Measurements from ENCODE around the gene ALDH4A1. TPM values are rescaled to one million over a fixed set of nuclear protein-coding genes. Genes with fewer than 3 reads are reported as not detected.

Gene ALDH4A1
- total RNA-seq, 1 experiment from 2014 or later = 18.1 TPM

DNA sequence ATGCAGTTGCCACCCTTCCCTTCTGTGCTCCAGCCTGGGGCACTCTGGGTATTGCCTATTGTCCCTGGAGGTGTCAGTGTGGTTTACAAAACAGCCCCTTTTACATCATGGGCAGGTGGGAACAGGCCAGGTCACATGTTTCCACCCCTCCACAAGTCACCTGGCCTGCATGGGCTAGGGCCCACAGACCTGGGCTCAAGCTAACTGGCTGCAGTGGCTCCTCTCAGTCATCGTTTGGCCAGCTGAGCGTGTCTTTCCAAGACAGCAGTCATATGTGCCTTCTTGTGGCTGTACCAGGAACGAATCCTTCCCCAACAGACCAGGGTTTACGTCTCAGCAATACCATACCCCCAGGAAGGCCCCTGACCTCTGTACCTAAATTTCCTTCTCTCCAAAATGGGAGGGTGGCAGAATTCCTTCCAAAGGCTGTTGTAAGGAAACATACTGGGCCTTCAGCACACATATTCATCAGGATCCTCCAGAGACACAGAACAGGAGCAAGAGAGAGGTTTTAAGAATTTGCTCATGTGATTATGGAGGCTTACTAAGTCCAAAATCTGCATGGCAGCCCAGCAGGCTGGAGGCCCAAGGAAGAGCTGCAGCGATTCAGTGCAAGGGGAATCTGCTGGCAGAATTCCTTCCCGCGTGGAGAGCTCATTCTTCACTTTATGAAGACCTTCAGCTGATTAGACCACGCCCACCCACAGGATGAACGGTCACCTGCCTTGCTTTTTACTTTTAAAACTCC lies 32.3 kb downstream of the ALDH4A1 start:
- no peak; the same call in 1 of the 2 replicates for ATAC-seq
- BruUV-seq (replicated peaks) = no TSS peak
- no peak for DNase-seq
- no peaks in the 10 kb centered on the region for H3F3A ChIP-seq (ENCODE audit: low read length, unreplicated experiment)
- intact Hi-C loops (cut with micrococcal nuclease) = no loop called here
- no peaks in the 10 kb centered on the region for H3K9me3 ChIP-seq (ENCODE audit: low read length)
- no peaks in the 10 kb centered on the region for H4K20me1 ChIP-seq (ENCODE audit: low read length)
- H3K9me2 ChIP-seq (replicated peaks; ENCODE audit: low read length) = no peaks in the 10 kb centered on the region
- no peaks in the 10 kb centered on the region for H3K4me1 ChIP-seq (ENCODE audit: insufficient read depth, low read length)
- CTCF ChIA-PET = interaction anchor here (0.6 kb wide), 1 partner anchor 21 kb away, joined by 3 read pairs; no protein-coding TSS in a partner anchor
- no peaks in the 10 kb centered on the region for H3K79me2 ChIP-seq (ENCODE audit: low read length)
- H3K4me2 ChIP-seq (ENCODE audit: low read length) = no peak overlapping the region
- POLR2A ChIA-PET (ENCODE audit: unreplicated experiment) = no interaction called here
- H3K4me3 ChIP-seq (ENCODE audit: low read length) = no peak overlapping the region
- TF ChIP-seq, protein P1, sequence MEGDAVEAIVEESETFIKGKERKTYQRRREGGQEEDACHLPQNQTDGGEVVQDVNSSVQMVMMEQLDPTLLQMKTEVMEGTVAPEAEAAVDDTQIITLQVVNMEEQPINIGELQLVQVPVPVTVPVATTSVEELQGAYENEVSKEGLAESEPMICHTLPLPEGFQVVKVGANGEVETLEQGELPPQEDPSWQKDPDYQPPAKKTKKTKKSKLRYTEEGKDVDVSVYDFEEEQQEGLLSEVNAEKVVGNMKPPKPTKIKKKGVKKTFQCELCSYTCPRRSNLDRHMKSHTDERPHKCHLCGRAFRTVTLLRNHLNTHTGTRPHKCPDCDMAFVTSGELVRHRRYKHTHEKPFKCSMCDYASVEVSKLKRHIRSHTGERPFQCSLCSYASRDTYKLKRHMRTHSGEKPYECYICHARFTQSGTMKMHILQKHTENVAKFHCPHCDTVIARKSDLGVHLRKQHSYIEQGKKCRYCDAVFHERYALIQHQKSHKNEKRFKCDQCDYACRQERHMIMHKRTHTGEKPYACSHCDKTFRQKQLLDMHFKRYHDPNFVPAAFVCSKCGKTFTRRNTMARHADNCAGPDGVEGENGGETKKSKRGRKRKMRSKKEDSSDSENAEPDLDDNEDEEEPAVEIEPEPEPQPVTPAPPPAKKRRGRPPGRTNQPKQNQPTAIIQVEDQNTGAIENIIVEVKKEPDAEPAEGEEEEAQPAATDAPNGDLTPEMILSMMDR (conservative IDR thresholded peaks at IDR 0.05; ENCODE audit: low read depth, low read length) = no peak
- no peak for TF ChIP-seq EZH2phosphoT487 (IDR thresholded peaks at IDR 0.05; ENCODE audit: borderline replicate concordance, low read length)
- TF ChIP-seq EZH2 (IDR thresholded peaks at IDR 0.05; ENCODE audit: low read length, unreplicated experiment) = no peak
- H3K27ac ChIP-seq (ENCODE audit: low read length) = no peak overlapping the region
- H2AFZ ChIP-seq (ENCODE audit: low read length) = no peak overlapping the region
- H3K36me3 ChIP-seq (ENCODE audit: low read depth, low read length) = no peaks in the 10 kb centered on the region
- H3K27me3 ChIP-seq (ENCODE audit: low read length) = peaks cover 19% of the 10 kb centered on the region
- no peak overlapping the region for H3K9ac ChIP-seq (ENCODE audit: low read length)

DNA sequence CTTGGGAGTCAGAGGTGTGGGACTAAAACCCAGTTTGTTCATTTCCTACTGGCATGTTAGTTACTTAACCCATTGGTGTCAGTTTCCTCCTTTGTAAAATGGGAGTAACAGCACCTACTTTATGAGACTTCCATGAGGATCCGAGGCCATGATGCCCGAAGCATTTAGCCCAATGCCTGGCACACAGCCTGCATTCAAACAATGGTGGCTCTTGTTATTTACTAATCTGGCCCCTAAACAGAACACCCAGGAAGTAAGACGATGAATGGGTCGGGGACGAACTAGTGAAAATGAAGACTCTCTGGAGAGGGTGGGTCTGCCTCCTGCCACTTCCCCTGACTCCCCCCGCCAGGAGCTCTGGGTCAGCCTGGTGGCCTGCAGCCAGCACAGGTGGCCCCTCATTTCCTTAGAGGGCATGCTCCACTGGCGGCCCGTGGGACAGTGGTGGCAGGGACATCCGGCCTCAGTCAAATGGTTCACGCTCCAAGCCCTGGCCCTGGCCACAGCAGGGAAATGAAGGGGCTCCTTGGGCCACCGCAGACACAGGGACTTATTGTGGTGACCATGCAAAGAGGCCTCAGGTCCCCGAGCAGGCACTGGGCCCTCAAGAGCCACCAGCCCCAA lies 33.4 kb downstream of the ALDH4A1 start:
- H3K4me1 ChIP-seq (ENCODE audit: insufficient read depth, low read length) = no peaks in the 10 kb centered on the region
- ATAC-seq = no peak
- no peak overlapping the region for H3K9ac ChIP-seq (ENCODE audit: low read length)
- no TSS peak for BruUV-seq (replicated peaks)
- H3F3A ChIP-seq (ENCODE audit: low read length, unreplicated experiment) = no peaks in the 10 kb centered on the region
- no peaks in the 10 kb centered on the region for H3K9me3 ChIP-seq (ENCODE audit: low read length)
- POLR2A ChIA-PET (ENCODE audit: unreplicated experiment) = no interaction called here
- no peaks in the 10 kb centered on the region for H3K9me2 ChIP-seq (replicated peaks; ENCODE audit: low read length)
- CTCF ChIA-PET = no interaction called here
- no peaks in the 10 kb centered on the region for H4K20me1 ChIP-seq (ENCODE audit: low read length)
- intact Hi-C loops (cut with micrococcal nuclease) = no loop called here
- no peaks in the 10 kb centered on the region for H3K36me3 ChIP-seq (ENCODE audit: low read depth, low read length)
- H3K27me3 ChIP-seq (ENCODE audit: low read length) = peaks cover 25% of the 10 kb centered on the region
- TF ChIP-seq, protein P1 (conservative IDR thresholded peaks at IDR 0.05; ENCODE audit: low read depth, low read length) = no peak
- TF ChIP-seq EZH2phosphoT487 (IDR thresholded peaks at IDR 0.05; ENCODE audit: borderline replicate concordance, low read length) (no peak), EZH2 (IDR thresholded peaks at IDR 0.05; ENCODE audit: low read length, unreplicated experiment) (no peak)
- H3K4me2 ChIP-seq (ENCODE audit: low read length) = no peak overlapping the region
- no peaks in the 10 kb centered on the region for H3K79me2 ChIP-seq (ENCODE audit: low read length)
- H2AFZ ChIP-seq (ENCODE audit: low read length) = no peak overlapping the region
- no peak overlapping the region for H3K27ac ChIP-seq (ENCODE audit: low read length)
- no peak overlapping the region for H3K4me3 ChIP-seq (ENCODE audit: low read length)
- no peak for DNase-seq

DNA sequence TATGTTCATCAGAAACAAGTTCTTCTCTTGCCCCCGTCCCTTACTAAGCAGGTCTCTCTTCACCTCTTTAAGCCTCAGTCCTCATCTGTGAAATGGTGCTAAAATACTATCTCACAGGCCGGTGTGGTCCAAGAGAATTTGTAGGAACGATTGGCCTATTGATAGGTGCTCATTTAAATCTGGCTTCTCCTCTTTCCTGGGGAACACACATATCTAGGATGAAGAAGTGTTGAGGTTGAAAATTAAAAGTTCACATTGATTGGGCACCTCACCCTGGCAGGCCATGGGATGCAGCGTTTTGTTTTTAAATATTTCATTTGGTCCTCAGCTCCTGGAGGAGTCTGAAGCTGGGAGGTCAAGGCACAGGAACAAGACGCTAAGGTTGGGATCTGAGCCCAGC lies 34.0 kb downstream of the ALDH4A1 start:
- Histone ChIP-seq H3F3A (ENCODE audit: low read length, unreplicated experiment) (no peaks in the 10 kb centered on the region), H2AFZ (ENCODE audit: low read length) (no peak overlapping the region), H3K27me3 (ENCODE audit: low read length) (peaks cover 25% of the 10 kb centered on the region), H3K4me3 (ENCODE audit: low read length) (no peak overlapping the region), H3K9me2 (replicated peaks; ENCODE audit: low read length) (no peaks in the 10 kb centered on the region), H3K9ac (ENCODE audit: low read length) (no peak overlapping the region), H3K4me2 (ENCODE audit: low read length) (no peak overlapping the region), H3K79me2 (ENCODE audit: low read length) (no peaks in the 10 kb centered on the region), H3K36me3 (ENCODE audit: low read depth, low read length) (no peaks in the 10 kb centered on the region), H3K4me1 (ENCODE audit: insufficient read depth, low read length) (no peaks in the 10 kb centered on the region), H3K9me3 (ENCODE audit: low read length) (no peaks in the 10 kb centered on the region), H4K20me1 (ENCODE audit: low read length) (no peaks in the 10 kb centered on the region), H3K27ac (ENCODE audit: low read length) (no peak overlapping the region)
- no peak for TF ChIP-seq EZH2 (IDR thresholded peaks at IDR 0.05; ENCODE audit: low read length, unreplicated experiment)
- TF ChIP-seq, protein P1 (conservative IDR thresholded peaks at IDR 0.05; ENCODE audit: low read depth, low read length) = no peak
- TF ChIP-seq EZH2phosphoT487 (IDR thresholded peaks at IDR 0.05; ENCODE audit: borderline replicate concordance, low read length) = no peak
- intact Hi-C loops (cut with micrococcal nuclease) = no loop called here
- DNase-seq (no peak), ATAC-seq (no peak)
- ChIA-PET POLR2A (ENCODE audit: unreplicated experiment) (no interaction called here), CTCF (no interaction called here)
- no TSS peak for BruUV-seq (replicated peaks)
